Karpas-422 (cell line): ENCODE data around the gene UBP1. TPM values are rescaled to one million over a fixed set of nuclear protein-coding genes. Genes with fewer than 3 reads are reported as not detected.
A peak's percentile ranks its signal among the peaks of the same experiment; 100 is the strongest.

Experiments
- DNase-seq: peaks from one replicate; pipeline ENCODE4 v3.0.0-alpha.2; 2015
- H2AFZ ChIP-seq: fragments of 200-600 bp; sonication (generic); 2 replicates; pipeline ENCODE4 v1.6.1; 2014; ENCODE audit warnings: antibody characterized with exemption, low read length, mixed read lengths
- H3K27ac ChIP-seq: fragments of 200-600 bp; sonication (generic); 2 replicates; pipeline ENCODE4 v1.5.1; 2014; ENCODE audit warnings: mild to moderate bottlenecking, low read length, moderate library complexity
- H3K27me3 ChIP-seq: fragments of 200-600 bp; sonication (generic); 2 replicates; pipeline ENCODE4 v1.6.1; 2014; ENCODE audit warnings: low read length, mixed read lengths
- H3K36me3 ChIP-seq: fragments of 200-600 bp; sonication (generic); 2 replicates; pipeline ENCODE4 v1.6.1; 2014; ENCODE audit warnings: low read length, mixed read lengths; ENCODE audit not compliant: insufficient read depth
- H3K4me1 ChIP-seq: fragments of 200-600 bp; sonication (generic); 2 replicates; pipeline ENCODE4 v1.6.1; 2014; ENCODE audit warnings: mild to moderate bottlenecking, low read length, mixed read lengths
- H3K4me2 ChIP-seq: fragments of 200-600 bp; sonication (generic); 2 replicates; pipeline ENCODE4 v1.6.1; 2014; ENCODE audit warnings: low read length, low read depth, mild to moderate bottlenecking; ENCODE audit not compliant: poor library complexity, severe bottlenecking
- H3K4me3 ChIP-seq: fragments of 200-600 bp; sonication (generic); 2 replicates; pipeline ENCODE4 v1.5.1; 2014; ENCODE audit warnings: mild to moderate bottlenecking, antibody characterized with exemption, low read length, mixed read lengths
- H3K79me2 ChIP-seq: fragments of 200-600 bp; sonication (generic); 2 replicates; pipeline ENCODE4 v1.6.1; 2014; ENCODE audit warnings: mild to moderate bottlenecking, low read length, mixed read lengths
- H3K9ac ChIP-seq: fragments of 200-600 bp; sonication (generic); 2 replicates; pipeline ENCODE4 v1.6.0; 2014; ENCODE audit warnings: low read length
- H3K9me2 ChIP-seq: fragments of 200-600 bp; sonication (generic), shearing (Covaris generic); replicated peaks from 2 replicates; pipeline ENCODE4 v1.6.0; 2014; ENCODE audit warnings: mild to moderate bottlenecking, low read length, moderate library complexity; ENCODE audit not compliant: insufficient read depth
- H3K9me3 ChIP-seq: fragments of 300-700, 200-600 bp; sonication (generic); 2 replicates; pipeline ENCODE4 v1.6.1; 2014; ENCODE audit warnings: low read length, mixed read lengths
- H4K20me1 ChIP-seq: fragments of 200-600 bp; sonication (generic); 2 replicates; pipeline ENCODE4 v1.6.1; 2014; ENCODE audit warnings: mild to moderate bottlenecking, antibody characterized with exemption, low read length, low read depth; ENCODE audit not compliant: insufficient read depth
- total RNA-seq: library from RNA; depleted of rRNA; stranded (reverse); fragments of >200 nt; shearing (Covaris generic); gene quantifications from 2 replicates; pipeline ENCODE4 v1.2.3, GENCODE V29; 2014; ENCODE audit warnings: low replicate concordance; rRNA removed

UBP1 gene, protein sequence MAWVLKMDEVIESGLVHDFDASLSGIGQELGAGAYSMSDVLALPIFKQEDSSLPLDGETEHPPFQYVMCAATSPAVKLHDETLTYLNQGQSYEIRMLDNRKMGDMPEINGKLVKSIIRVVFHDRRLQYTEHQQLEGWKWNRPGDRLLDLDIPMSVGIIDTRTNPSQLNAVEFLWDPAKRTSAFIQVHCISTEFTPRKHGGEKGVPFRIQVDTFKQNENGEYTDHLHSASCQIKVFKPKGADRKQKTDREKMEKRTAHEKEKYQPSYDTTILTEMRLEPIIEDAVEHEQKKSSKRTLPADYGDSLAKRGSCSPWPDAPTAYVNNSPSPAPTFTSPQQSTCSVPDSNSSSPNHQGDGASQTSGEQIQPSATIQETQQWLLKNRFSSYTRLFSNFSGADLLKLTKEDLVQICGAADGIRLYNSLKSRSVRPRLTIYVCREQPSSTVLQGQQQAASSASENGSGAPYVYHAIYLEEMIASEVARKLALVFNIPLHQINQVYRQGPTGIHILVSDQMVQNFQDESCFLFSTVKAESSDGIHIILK
- total RNA-seq: 86.8 and 95.7 TPM in 2 replicates

DNA sequence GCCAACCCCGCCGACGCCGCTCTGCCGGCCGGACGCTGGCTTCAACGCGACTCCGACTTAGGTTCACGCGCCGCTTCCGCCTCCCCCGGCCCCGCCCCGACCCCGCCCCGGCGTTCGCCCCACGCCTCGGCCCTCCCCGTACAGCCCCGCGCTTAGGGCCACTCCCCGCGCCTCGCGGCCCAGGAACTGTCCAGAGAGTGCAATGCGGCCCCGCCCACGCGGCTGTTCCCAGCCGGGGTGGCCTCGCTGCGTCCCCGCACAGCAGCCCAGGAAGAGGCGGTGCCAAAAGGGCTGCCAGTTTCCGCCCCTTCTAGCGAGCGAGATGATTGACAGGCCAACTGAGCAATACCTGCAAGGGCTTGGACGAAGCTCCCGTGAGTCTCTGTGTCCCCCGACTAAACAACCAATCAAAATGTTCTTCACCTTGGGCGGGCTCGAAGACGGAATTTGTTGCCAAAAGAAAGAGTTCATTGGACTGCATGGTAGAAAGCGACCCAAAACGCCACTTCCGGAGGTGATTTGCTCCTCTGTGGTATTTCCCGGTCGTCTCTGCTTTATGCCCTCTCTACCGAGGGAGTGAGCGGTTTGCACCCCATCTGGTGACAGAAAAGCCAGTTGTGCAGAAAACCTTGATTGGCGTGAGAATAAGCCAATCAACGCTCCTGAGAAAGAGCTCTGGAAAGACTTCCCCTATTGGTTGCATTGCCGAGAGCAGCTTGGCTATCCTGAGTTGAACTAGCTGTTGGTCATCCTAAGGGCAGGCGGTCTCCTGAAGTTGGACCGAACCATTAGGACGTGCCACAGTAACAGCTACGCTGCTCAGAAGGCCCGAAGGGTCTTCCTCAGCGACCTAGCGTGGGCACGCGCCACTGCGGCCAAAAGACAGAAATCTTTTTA lies at the start of gene UBP1:
Gene UBP1 (minus strand): TSS at position 78 of the 897 bp plus-strand sequence. CDS start 557 bp downstream, outside the sequence.
- Histone ChIP-seq H3K9me2 (no peaks in the 10 kb centered on the region), H3K79me2 (peaks cover 43% of the 10 kb centered on the region), H3K4me2 (peak within 1 kb of the TSS; percentile 86), H3K36me3 (no peaks in the 10 kb centered on the region), H3K9ac (peak within 1 kb of the TSS; percentile 96), H2AFZ (no peak within 1 kb of the TSS; the same call in 1 of the 2 replicates), H3K27me3 (no peaks in the 10 kb centered on the region), H3K4me3 (peak within 1 kb of the TSS; percentile 94), H4K20me1 (peaks cover 37% of the 10 kb centered on the region), H3K27ac (peak within 1 kb of the TSS; percentile 98), H3K4me1 (peaks cover 39% of the 10 kb centered on the region), H3K9me3 (no peaks in the 10 kb centered on the region)
- peak; percentile 100 for DNase-seq

DNA sequence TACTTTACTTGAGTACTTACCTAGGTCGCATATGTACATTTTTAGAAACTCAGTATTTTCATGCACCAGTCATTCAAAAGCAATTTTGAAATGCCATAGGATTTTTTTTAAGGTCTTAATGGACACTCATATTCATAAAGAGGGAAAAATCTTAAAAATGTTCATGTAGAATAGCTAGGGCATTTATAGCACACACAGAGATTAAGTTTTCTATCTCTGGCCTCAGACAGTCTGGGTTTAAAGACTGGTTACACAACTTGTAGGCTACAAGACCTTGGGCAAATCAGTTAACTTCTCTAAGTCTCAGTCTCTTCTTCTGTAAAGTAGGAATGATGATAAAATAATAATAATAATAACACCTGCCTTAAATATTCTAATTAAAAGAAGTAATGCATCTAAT lies 48.5 kb upstream of the UBP1 start:
- Histone ChIP-seq H4K20me1 (no peaks in the 10 kb centered on the region), H2AFZ (0 out of 2 replicates have a peak overlapping the region, but pooled peaks have one; percentile 15), H3K9ac (no peak overlapping the region), H3K9me3 (no peaks in the 10 kb centered on the region), H3K4me1 (peaks cover 56% of the 10 kb centered on the region), H3K27me3 (no peaks in the 10 kb centered on the region), H3K27ac (peak overlapping the region; percentile 99), H3K4me2 (peak overlapping the region; percentile 26), H3K9me2 (no peaks in the 10 kb centered on the region), H3K79me2 (no peaks in the 10 kb centered on the region; the same call in 1 of the 2 replicates), H3K36me3 (peaks cover 10% of the 10 kb centered on the region; the same call in 1 of the 2 replicates), H3K4me3 (no peak overlapping the region)
- peak; percentile 47 for DNase-seq

DNA sequence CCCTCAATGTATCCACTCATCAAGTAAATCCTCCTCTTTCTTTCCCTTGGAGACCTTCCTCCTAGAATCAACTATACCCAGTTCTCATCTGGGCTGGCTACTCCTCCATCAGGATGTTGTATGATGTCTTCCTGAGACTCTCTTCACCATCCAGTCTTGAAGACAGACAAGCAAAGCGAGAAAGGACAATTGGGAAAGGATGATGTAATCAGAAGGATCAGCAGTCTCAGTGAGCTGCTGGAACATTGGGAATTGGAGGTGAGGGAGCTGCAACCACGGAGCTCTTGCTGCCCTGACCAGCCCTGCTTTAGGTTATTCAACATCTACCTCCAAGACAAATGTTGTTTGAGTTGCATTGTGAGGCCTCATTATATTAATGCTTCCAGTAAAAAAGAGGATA lies 48.0 kb upstream of the UBP1 start:
- peaks cover 52% of the 10 kb centered on the region for H3K4me1 ChIP-seq
- H3K27ac ChIP-seq: peak overlapping the region; percentile 99
- peaks cover 10% of the 10 kb centered on the region; the same call in 1 of the 2 replicates for H3K36me3 ChIP-seq
- H3K4me2 ChIP-seq: peak overlapping the region; percentile 26
- no peak overlapping the region for H3K4me3 ChIP-seq
- H3K9me3 ChIP-seq: no peaks in the 10 kb centered on the region
- no peaks in the 10 kb centered on the region for H3K9me2 ChIP-seq
- H3K9ac ChIP-seq: no peak overlapping the region
- H3K79me2 ChIP-seq: no peaks in the 10 kb centered on the region; the same call in 1 of the 2 replicates
- no peaks in the 10 kb centered on the region for H3K27me3 ChIP-seq
- no peaks in the 10 kb centered on the region for H4K20me1 ChIP-seq
- H2AFZ ChIP-seq: no peak overlapping the region
- no peak for DNase-seq

DNA sequence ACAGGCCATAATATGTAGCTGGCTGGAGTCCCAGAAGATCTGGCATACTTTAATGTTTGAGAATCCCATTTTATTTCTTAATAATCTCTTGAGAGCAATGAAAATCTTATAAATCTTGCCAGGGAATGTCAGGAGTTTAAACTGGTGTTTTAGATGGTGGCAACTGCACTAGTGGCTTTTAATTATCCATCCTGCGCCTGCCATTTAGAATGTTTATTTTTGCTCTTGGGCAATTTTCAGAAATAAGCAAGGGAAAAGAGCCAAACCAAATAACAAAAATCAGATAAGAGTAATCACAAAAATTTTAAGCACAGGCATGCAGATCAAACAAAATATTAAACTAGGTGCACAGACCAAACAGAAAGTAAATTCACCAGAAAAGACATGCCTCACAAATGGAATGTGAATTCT lies 41.9 kb upstream of the UBP1 start:
- H3K9me3 ChIP-seq: peaks cover 7% of the 10 kb centered on the region
- H3K4me1 ChIP-seq: no peaks in the 10 kb centered on the region
- H3K79me2 ChIP-seq: no peaks in the 10 kb centered on the region
- H3K4me3 ChIP-seq: no peak overlapping the region
- H2AFZ ChIP-seq: no peak overlapping the region
- no peaks in the 10 kb centered on the region for H3K27me3 ChIP-seq
- H3K9ac ChIP-seq: no peak overlapping the region
- DNase-seq: no peak
- H3K36me3 ChIP-seq: peaks cover 22% of the 10 kb centered on the region
- H3K4me2 ChIP-seq: no peak overlapping the region
- H3K27ac ChIP-seq: peak overlapping the region; percentile 53
- no peaks in the 10 kb centered on the region for H4K20me1 ChIP-seq
- H3K9me2 ChIP-seq: no peaks in the 10 kb centered on the region

DNA sequence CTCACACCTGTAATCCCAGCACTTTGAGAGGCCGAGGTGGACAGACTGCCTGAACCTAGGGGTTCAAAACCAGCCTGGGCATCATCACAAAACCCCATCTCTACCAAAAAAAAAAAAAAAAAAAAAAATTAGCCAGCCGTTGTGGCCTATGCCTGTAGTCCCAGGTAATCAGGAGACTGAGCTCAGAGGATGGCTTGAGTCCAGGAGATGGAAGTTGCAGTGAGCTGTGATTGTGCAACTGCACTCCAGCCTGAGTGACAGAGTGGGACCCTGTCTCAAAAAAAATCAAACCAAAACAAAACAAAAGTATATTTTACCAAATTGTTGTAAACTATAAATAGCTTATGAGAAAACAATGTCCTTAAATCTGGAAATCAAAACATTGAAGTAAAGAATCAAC lies 34.7 kb upstream of the UBP1 start:
- DNase-seq: no peak

DNA sequence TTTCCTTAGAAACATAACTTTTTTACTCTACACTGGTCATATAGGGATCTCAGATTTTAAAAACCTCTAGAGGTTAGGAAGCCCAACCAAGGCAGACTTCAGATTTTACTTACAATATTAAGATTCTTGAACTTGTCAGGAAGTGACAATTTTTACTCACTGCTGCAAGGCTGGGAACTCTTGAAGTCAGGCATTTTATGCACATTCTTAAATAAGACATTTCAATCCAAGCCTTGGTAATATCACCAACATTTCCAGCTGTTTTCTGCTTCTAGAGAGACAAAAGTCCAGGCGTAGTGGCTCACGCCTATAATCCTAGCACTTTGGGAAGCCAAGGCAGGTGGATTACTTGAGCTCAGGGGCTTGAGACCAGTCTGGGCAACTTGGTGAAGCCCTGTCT lies 33.6 kb upstream of the UBP1 start:
- no peak for DNase-seq

More for the DNA sequence above, 34.7 kb upstream of the UBP1 start:
- Histone ChIP-seq H3K4me3 (no peak overlapping the region), H3K9me2 (no peaks in the 10 kb centered on the region), H4K20me1 (no peaks in the 10 kb centered on the region), H3K9me3 (no peaks in the 10 kb centered on the region), H3K27ac (no peak overlapping the region), H3K36me3 (peaks cover 1% of the 10 kb centered on the region; the same call in 1 of the 2 replicates), H3K9ac (no peak overlapping the region), H3K4me2 (no peak overlapping the region), H3K79me2 (no peaks in the 10 kb centered on the region), H3K27me3 (no peaks in the 10 kb centered on the region), H3K4me1 (peaks cover 3% of the 10 kb centered on the region), H2AFZ (no peak overlapping the region)

DNA sequence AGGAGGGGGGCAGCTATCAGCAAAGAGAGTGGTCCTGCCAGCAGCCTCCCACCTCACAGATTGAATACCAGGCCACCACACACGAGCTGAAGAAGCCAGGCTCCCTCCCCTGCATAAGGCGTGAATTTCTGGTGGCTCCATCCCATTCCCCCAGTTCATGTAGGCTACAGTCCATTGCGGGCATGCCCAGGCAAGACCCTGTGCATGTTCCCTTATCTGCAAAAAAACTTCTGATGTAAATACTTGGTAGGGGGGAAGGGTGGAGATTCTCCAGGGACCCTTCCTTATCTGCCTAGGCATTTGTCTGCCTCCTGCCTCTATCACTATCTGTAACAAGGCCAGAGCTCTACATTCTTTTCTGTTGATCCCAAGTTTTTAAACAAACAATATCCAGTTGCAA lies 27.6 kb upstream of the UBP1 start:
- Histone ChIP-seq H4K20me1 (no peaks in the 10 kb centered on the region), H3K79me2 (no peaks in the 10 kb centered on the region), H3K9me3 (no peaks in the 10 kb centered on the region), H3K36me3 (peaks cover 8% of the 10 kb centered on the region; the same call in 1 of the 2 replicates), H3K4me1 (peaks cover 9% of the 10 kb centered on the region), H2AFZ (no peak overlapping the region), H3K9ac (no peak overlapping the region), H3K9me2 (no peaks in the 10 kb centered on the region), H3K4me3 (no peak overlapping the region), H3K27ac (no peak overlapping the region), H3K4me2 (no peak overlapping the region), H3K27me3 (no peaks in the 10 kb centered on the region)
- no peak for DNase-seq

More for the DNA sequence above, 33.6 kb upstream of the UBP1 start:
- Histone ChIP-seq H3K27me3 (no peaks in the 10 kb centered on the region), H3K4me1 (peaks cover 6% of the 10 kb centered on the region), H3K27ac (no peak overlapping the region), H4K20me1 (no peaks in the 10 kb centered on the region), H3K9ac (no peak overlapping the region), H3K9me2 (no peaks in the 10 kb centered on the region), H2AFZ (no peak overlapping the region), H3K4me2 (no peak overlapping the region), H3K4me3 (no peak overlapping the region), H3K79me2 (no peaks in the 10 kb centered on the region), H3K9me3 (no peaks in the 10 kb centered on the region), H3K36me3 (no peaks in the 10 kb centered on the region)
